HL-60 (cell line): ENCODE results near the gene CRMP1.

Source experiments
- CTCF ChIP-seq: IDR thresholded peaks from one replicate; pipeline ENCODE4 v1.5.1; 2011; ENCODE audit warnings: low read length, control low read depth, inconsistent platforms; ENCODE audit not compliant: insufficient read depth
- POLR2AphosphoS5 ChIP-seq: IDR thresholded peaks from 2 replicates; pipeline ENCODE4 v1.6.1; 2012; ENCODE audit warnings: low read depth

GRCh38 chr4:5791654-5792053, 101.2 kb downstream of the CRMP1 start:
- TF ChIP-seq CTCF (no peak), POLR2AphosphoS5 (no peak)
